ENCODE results near the gene PFDN5. TPM values are rescaled to one million over a fixed set of nuclear protein-coding genes. Genes with fewer than 3 reads are reported as not detected.

Gene PFDN5
- total and polyA plus RNA-seq, 4 donors: 118 to 245 (median 206) TPM

DNA sequence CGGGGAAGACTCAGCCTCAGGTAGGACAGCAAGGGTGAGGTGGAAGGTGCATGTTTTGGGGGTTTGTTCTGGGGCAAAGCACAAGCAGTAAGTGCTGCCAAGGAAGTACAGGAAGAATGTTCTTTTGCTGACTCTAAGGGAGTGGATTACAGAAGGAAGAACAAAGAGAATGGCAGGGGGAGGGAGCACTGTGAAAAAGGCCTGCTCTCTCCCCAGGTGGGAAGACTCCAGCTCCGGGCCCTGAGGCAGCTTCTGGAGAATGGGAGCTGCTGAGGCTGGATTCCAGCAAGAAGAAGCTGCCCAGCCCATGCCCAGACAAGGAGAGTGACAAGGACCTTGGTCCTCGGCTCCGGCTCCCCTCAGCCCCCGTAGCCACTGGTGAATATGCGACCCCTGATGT, 7.0 kb upstream of the PFDN5 start:
- Histone ChIP-seq H3K4me3 (ENCODE audit: low read depth in 1 of 3, low read length in 3 of 3) (no peak overlapping the region), H3K9me3 (ENCODE audit: control insufficient read depth in 4 of 4, low read length in 3 of 4) (no peaks in the 10 kb centered on the region), H3K9ac (ENCODE audit: low read depth in 1 of 2, low read length in 2 of 2) (no peak overlapping the region), H3K36me3 (ENCODE audit: control insufficient read depth in 4 of 4, insufficient read depth in 3 of 4, low read depth in 1 of 4, low read length in 3 of 4) (peaks cover 0 to 9% (median 4%) of the 10 kb centered on the region in 4 donors), H3K27ac (ENCODE audit: low read depth in 1 of 2, low read length in 2 of 2) (no peak overlapping the region), H3K27me3 (ENCODE audit: control insufficient read depth in 4 of 4, insufficient read depth in 4 of 4, low read length in 3 of 4) (no peaks in the 10 kb centered on the region), H3K4me1 (ENCODE audit: control insufficient read depth in 4 of 4, insufficient read depth in 4 of 4, low read length in 3 of 4) (no peaks in the 10 kb centered on the region)
- no peak for DNase-seq (ENCODE audit: low spot score)
- TF ChIP-seq HNF4A (conservative IDR thresholded peaks at IDR 0.05): no peak
- TF ChIP-seq EGR1 (IDR thresholded peaks at IDR 0.05; ENCODE audit: low read depth in 2 of 2): no peak
- no peak for TF ChIP-seq RAD21 (IDR thresholded peaks at IDR 0.05)
- no peak for TF ChIP-seq RXRA (IDR thresholded peaks at IDR 0.05)
- no peak for TF ChIP-seq HNF4G (IDR thresholded peaks at IDR 0.05)
- TF ChIP-seq, protein P1, sequence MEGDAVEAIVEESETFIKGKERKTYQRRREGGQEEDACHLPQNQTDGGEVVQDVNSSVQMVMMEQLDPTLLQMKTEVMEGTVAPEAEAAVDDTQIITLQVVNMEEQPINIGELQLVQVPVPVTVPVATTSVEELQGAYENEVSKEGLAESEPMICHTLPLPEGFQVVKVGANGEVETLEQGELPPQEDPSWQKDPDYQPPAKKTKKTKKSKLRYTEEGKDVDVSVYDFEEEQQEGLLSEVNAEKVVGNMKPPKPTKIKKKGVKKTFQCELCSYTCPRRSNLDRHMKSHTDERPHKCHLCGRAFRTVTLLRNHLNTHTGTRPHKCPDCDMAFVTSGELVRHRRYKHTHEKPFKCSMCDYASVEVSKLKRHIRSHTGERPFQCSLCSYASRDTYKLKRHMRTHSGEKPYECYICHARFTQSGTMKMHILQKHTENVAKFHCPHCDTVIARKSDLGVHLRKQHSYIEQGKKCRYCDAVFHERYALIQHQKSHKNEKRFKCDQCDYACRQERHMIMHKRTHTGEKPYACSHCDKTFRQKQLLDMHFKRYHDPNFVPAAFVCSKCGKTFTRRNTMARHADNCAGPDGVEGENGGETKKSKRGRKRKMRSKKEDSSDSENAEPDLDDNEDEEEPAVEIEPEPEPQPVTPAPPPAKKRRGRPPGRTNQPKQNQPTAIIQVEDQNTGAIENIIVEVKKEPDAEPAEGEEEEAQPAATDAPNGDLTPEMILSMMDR (IDR thresholded peaks at IDR 0.05; ENCODE audit: low read depth, low read length, missing input control): no peak
- no peak for TF ChIP-seq NR2F2 (IDR thresholded peaks at IDR 0.05)
- no peak for TF ChIP-seq FOXA2 (IDR thresholded peaks at IDR 0.05)
- no peak for TF ChIP-seq GABPA (IDR thresholded peaks at IDR 0.05 in 1 of 2, conservative IDR thresholded peaks at IDR 0.05 in 1 of 2)
- TF ChIP-seq, protein P2, sequence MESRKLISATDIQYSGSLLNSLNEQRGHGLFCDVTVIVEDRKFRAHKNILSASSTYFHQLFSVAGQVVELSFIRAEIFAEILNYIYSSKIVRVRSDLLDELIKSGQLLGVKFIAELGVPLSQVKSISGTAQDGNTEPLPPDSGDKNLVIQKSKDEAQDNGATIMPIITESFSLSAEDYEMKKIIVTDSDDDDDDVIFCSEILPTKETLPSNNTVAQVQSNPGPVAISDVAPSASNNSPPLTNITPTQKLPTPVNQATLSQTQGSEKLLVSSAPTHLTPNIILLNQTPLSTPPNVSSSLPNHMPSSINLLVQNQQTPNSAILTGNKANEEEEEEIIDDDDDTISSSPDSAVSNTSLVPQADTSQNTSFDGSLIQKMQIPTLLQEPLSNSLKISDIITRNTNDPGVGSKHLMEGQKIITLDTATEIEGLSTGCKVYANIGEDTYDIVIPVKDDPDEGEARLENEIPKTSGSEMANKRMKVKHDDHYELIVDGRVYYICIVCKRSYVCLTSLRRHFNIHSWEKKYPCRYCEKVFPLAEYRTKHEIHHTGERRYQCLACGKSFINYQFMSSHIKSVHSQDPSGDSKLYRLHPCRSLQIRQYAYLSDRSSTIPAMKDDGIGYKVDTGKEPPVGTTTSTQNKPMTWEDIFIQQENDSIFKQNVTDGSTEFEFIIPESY (IDR thresholded peaks at IDR 0.05): no peak
- TF ChIP-seq, protein P3, sequence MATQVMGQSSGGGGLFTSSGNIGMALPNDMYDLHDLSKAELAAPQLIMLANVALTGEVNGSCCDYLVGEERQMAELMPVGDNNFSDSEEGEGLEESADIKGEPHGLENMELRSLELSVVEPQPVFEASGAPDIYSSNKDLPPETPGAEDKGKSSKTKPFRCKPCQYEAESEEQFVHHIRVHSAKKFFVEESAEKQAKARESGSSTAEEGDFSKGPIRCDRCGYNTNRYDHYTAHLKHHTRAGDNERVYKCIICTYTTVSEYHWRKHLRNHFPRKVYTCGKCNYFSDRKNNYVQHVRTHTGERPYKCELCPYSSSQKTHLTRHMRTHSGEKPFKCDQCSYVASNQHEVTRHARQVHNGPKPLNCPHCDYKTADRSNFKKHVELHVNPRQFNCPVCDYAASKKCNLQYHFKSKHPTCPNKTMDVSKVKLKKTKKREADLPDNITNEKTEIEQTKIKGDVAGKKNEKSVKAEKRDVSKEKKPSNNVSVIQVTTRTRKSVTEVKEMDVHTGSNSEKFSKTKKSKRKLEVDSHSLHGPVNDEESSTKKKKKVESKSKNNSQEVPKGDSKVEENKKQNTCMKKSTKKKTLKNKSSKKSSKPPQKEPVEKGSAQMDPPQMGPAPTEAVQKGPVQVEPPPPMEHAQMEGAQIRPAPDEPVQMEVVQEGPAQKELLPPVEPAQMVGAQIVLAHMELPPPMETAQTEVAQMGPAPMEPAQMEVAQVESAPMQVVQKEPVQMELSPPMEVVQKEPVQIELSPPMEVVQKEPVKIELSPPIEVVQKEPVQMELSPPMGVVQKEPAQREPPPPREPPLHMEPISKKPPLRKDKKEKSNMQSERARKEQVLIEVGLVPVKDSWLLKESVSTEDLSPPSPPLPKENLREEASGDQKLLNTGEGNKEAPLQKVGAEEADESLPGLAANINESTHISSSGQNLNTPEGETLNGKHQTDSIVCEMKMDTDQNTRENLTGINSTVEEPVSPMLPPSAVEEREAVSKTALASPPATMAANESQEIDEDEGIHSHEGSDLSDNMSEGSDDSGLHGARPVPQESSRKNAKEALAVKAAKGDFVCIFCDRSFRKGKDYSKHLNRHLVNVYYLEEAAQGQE (IDR thresholded peaks at IDR 0.05): no peak
- TF ChIP-seq JUND (IDR thresholded peaks at IDR 0.05): no peak
- no peak for TF ChIP-seq TAF1 (conservative IDR thresholded peaks at IDR 0.05)
- no peak for TF ChIP-seq FOXA1 (IDR thresholded peaks at IDR 0.05)
- 87% methylated on average over 6 of the region's 6 CpGs for WGBS

DNA sequence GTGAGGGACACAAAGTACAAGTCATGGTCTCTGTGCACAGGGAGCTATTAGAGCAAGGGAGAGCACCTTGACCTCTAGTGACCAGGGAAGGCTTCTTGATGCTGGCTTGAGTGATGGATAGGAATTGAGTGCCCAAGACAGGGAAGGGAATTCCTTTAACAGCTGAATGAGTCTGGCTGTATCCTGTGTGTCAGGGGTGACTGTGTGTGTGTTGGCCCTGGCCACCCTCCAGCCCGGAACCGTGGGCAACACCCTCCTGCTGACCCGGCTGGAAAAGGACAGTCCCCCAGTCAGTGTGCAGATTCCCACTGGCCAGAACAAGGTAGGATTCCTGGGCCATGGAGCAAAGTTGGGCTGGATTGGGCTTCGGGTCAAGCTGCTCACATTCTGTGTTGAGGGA, 5.5 kb upstream of the PFDN5 start:
- no peak overlapping the region for H3K9ac ChIP-seq (ENCODE audit: low read depth in 1 of 2, low read length in 2 of 2)
- TF ChIP-seq, protein P2 (IDR thresholded peaks at IDR 0.05): no peak
- TF ChIP-seq, protein P1 (IDR thresholded peaks at IDR 0.05; ENCODE audit: low read depth, low read length, missing input control): no peak
- TF ChIP-seq, protein P3 (IDR thresholded peaks at IDR 0.05): no peak
- TF ChIP-seq HNF4G (IDR thresholded peaks at IDR 0.05) (no peak), HNF4A (conservative IDR thresholded peaks at IDR 0.05) (no peak), EGR1 (IDR thresholded peaks at IDR 0.05; ENCODE audit: low read depth in 2 of 2) (no peak), TAF1 (conservative IDR thresholded peaks at IDR 0.05) (no peak), NR2F2 (IDR thresholded peaks at IDR 0.05) (no peak), GABPA (IDR thresholded peaks at IDR 0.05 in 1 of 2, conservative IDR thresholded peaks at IDR 0.05 in 1 of 2) (no peak), RXRA (IDR thresholded peaks at IDR 0.05) (no peak), JUND (IDR thresholded peaks at IDR 0.05) (no peak), FOXA1 (IDR thresholded peaks at IDR 0.05) (no peak), RAD21 (IDR thresholded peaks at IDR 0.05) (no peak)

More for the DNA sequence above, 5.5 kb upstream of the PFDN5 start:
- DNase-seq (ENCODE audit: low spot score): no peak
- no peaks in the 10 kb centered on the region for H3K27me3 ChIP-seq (ENCODE audit: control insufficient read depth in 4 of 4, insufficient read depth in 4 of 4, low read length in 3 of 4)
- peaks cover 0 to 8% (median 4%) of the 10 kb centered on the region in 4 donors for H3K36me3 ChIP-seq (ENCODE audit: control insufficient read depth in 4 of 4, insufficient read depth in 3 of 4, low read depth in 1 of 4, low read length in 3 of 4)
- no peaks in the 10 kb centered on the region for H3K9me3 ChIP-seq (ENCODE audit: control insufficient read depth in 4 of 4, low read length in 3 of 4)
- 77% methylated on average over 4 of the region's 4 CpGs for WGBS
- no peak overlapping the region for H3K4me3 ChIP-seq (ENCODE audit: low read depth in 1 of 3, low read length in 3 of 3)
- peaks cover 0 to 3% (median under 1%) of the 10 kb centered on the region in 4 donors for H3K4me1 ChIP-seq (ENCODE audit: control insufficient read depth in 4 of 4, insufficient read depth in 4 of 4, low read length in 3 of 4)
- no peak overlapping the region for H3K27ac ChIP-seq (ENCODE audit: low read depth in 1 of 2, low read length in 2 of 2)

Measured in liver (tissue), 9 donors.